ENCODE data around the gene PHF2. TPM values are rescaled to one million over a fixed set of nuclear protein-coding genes. Genes with fewer than 3 reads are reported as not detected.

PHF2 gene
- polyA plus RNA-seq, 3 donors, result 0.40 to 16.0 (median 0.97) TPM

DNA sequence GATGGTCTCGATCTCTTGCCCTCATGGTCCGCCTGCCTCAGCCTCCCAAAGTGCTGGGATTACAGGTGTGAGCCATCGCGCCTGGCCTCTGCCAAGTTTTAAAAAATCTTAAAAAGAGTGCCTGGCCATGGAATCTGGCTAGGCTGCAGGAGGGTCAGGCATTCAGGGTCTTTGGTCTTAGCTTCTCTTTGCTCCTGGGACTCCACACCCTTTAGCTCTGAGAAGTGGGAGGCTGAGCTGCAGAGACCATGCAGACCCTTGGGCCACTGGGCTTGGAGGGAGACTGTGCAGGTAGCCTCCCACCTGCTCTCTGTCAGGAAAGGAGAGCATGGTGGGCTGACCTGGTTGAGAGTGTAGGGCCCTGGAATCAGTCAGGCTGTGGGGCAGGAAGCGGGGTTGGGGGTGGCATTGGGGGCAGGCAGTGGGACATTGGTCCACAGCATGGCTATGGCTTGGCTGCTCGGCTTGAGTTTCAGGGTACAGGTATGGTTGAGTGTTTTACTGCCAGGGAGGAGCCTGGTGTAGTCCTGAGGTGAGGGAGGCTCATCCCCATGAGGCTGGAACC is 20.8 kb downstream of the PHF2 start:
- no peak for DNase-seq
- H3K27ac Mint-ChIP-seq, result peak overlapping the region in 3 of 7 donors; percentile 15 to 37 (median 28)
- H3K4me2 ChIP-seq (replicated peaks; ENCODE audit: extremely low read depth, low read length, poor library complexity, severe bottlenecking), result no peak overlapping the region
- H3K4me3 ChIP-seq (replicated peaks in 1 of 3; ENCODE audit: low read depth in 2 of 3, low read length in 3 of 3), result no peak overlapping the region
- no peaks in the 10 kb centered on the region for H3K9me3 ChIP-seq (replicated peaks in 1 of 2; ENCODE audit: control insufficient read depth in 1 of 2, insufficient read depth in 1 of 2, low read length in 2 of 2)
- H3K27me3 Mint-ChIP-seq (ENCODE audit: low read depth in 3 of 3), result no peaks in the 10 kb centered on the region
- H3K4me1 ChIP-seq (ENCODE audit: control insufficient read depth in 1 of 2, insufficient read depth in 2 of 2, low read length in 2 of 2), result peaks cover 8 to 10% of the 10 kb centered on the region in 2 donors
- peaks cover 31% of the 10 kb centered on the region for H3K4me1 Mint-ChIP-seq
- peaks cover 0 to 2% (median 0%) of the 10 kb centered on the region in 7 donors for H3K9me3 Mint-ChIP-seq
- TF ChIP-seq, protein P1, sequence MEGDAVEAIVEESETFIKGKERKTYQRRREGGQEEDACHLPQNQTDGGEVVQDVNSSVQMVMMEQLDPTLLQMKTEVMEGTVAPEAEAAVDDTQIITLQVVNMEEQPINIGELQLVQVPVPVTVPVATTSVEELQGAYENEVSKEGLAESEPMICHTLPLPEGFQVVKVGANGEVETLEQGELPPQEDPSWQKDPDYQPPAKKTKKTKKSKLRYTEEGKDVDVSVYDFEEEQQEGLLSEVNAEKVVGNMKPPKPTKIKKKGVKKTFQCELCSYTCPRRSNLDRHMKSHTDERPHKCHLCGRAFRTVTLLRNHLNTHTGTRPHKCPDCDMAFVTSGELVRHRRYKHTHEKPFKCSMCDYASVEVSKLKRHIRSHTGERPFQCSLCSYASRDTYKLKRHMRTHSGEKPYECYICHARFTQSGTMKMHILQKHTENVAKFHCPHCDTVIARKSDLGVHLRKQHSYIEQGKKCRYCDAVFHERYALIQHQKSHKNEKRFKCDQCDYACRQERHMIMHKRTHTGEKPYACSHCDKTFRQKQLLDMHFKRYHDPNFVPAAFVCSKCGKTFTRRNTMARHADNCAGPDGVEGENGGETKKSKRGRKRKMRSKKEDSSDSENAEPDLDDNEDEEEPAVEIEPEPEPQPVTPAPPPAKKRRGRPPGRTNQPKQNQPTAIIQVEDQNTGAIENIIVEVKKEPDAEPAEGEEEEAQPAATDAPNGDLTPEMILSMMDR (IDR thresholded peaks at IDR 0.05), result no peak
- H3K79me2 ChIP-seq (ENCODE audit: insufficient read depth, low read length), result peaks cover 84% of the 10 kb centered on the region
- intact Hi-C loops (cut with micrococcal nuclease), result no loop called here
- no peak overlapping the region for H3K4me3 Mint-ChIP-seq
- peaks cover 5 to 8% of the 10 kb centered on the region in 2 donors for H3K36me3 Mint-ChIP-seq
- no peaks in the 10 kb centered on the region for H3K36me3 ChIP-seq (replicated peaks in 1 of 2; ENCODE audit: control insufficient read depth in 1 of 2, insufficient read depth in 2 of 2, low read length in 2 of 2)
- no peak overlapping the region for H3K9ac ChIP-seq (ENCODE audit: insufficient read depth, low read length, poor library complexity, severe bottlenecking)
- H2AFZ ChIP-seq (ENCODE audit: insufficient read depth, low read depth, low read length, poor library complexity, severe bottlenecking), result no peak overlapping the region
- H3K27me3 ChIP-seq (ENCODE audit: control insufficient read depth in 2 of 2, insufficient read depth in 2 of 2, low read length in 2 of 2), result no peaks in the 10 kb centered on the region
- H4K20me1 ChIP-seq (ENCODE audit: insufficient read depth, low read length), result peaks cover 97% of the 10 kb centered on the region
- no peak overlapping the region for H3K27ac ChIP-seq (ENCODE audit: low read depth in 1 of 2, low read length in 2 of 2)
- WGBS (ENCODE audit: insufficient coverage), result 100% methylated on average over 4 of the region's 6 CpGs

DNA sequence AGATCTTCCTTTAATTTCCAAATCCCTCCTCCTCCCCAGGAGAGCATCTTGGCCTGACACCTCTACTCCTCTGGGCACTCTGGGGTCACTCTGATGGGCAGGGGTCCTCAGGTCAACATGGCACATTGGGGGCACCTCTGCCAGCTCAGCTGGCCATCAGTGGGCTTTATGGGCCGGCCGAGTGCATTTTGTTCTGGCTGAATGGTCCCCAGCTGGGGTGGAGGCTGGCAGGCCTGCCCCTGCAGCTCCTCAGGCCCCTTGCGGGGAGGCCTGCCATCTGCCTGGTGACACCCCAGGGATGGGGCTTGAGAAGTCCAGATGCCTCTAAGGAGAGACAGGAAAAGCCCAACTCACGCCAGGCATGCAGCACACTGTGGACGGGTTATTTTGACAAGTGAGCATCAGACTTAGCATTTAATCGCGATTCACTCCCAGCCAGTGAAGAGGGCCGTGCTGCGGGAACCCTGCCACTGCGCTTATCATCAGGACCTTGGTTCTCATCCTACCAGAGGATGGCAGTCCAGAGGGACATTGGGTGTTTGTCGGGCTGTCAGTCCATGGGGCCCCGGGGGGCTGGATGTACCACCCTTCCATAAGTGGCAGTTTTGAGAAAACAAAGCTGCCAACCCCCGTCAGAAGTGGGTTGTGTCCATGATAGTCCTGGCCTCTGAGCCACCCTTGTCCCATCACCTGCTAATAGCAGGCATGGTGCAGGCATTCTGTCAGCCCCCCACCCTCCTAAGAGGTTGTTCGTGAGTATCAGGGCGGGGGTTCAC is 21.7 kb downstream of the PHF2 start:
- Mint-ChIP-seq H3K27me3 (ENCODE audit: low read depth in 3 of 3) (no peaks in the 10 kb centered on the region), H3K27ac (peak overlapping the region in 2 of 7 donors; percentile 19 to 28), H3K9me3 (peaks cover 0 to 2% (median 0%) of the 10 kb centered on the region in 7 donors), H3K4me3 (no peak overlapping the region), H3K4me1 (peaks cover 31% of the 10 kb centered on the region), H3K36me3 (peaks cover 5 to 11% of the 10 kb centered on the region in 2 donors)
- no peak overlapping the region for H3K4me3 ChIP-seq (replicated peaks in 1 of 3; ENCODE audit: low read depth in 2 of 3, low read length in 3 of 3)
- intact Hi-C loops (cut with micrococcal nuclease), result no loop called here
- no peak overlapping the region for H3K9ac ChIP-seq (ENCODE audit: insufficient read depth, low read length, poor library complexity, severe bottlenecking)
- no peaks in the 10 kb centered on the region for H3K9me3 ChIP-seq (replicated peaks in 1 of 2; ENCODE audit: control insufficient read depth in 1 of 2, insufficient read depth in 1 of 2, low read length in 2 of 2)
- peaks cover 8 to 10% of the 10 kb centered on the region in 2 donors for H3K4me1 ChIP-seq (ENCODE audit: control insufficient read depth in 1 of 2, insufficient read depth in 2 of 2, low read length in 2 of 2)
- TF ChIP-seq, protein P1 (IDR thresholded peaks at IDR 0.05), result no peak
- H3K36me3 ChIP-seq (replicated peaks in 1 of 2; ENCODE audit: control insufficient read depth in 1 of 2, insufficient read depth in 2 of 2, low read length in 2 of 2), result no peaks in the 10 kb centered on the region
- WGBS (ENCODE audit: insufficient coverage), result 98% methylated on average over 14 of the region's 15 CpGs
- peaks cover 97% of the 10 kb centered on the region for H4K20me1 ChIP-seq (ENCODE audit: insufficient read depth, low read length)
- no peak overlapping the region for H3K4me2 ChIP-seq (replicated peaks; ENCODE audit: extremely low read depth, low read length, poor library complexity, severe bottlenecking)
- H3K27me3 ChIP-seq (ENCODE audit: control insufficient read depth in 2 of 2, insufficient read depth in 2 of 2, low read length in 2 of 2), result no peaks in the 10 kb centered on the region
- H3K79me2 ChIP-seq (ENCODE audit: insufficient read depth, low read length), result peaks cover 84% of the 10 kb centered on the region
- DNase-seq, result no peak
- H2AFZ ChIP-seq (ENCODE audit: insufficient read depth, low read depth, low read length, poor library complexity, severe bottlenecking), result no peak overlapping the region
- H3K27ac ChIP-seq (ENCODE audit: low read depth in 1 of 2, low read length in 2 of 2), result no peak overlapping the region

Measured in CD14-positive monocyte (primary cell).